Fibroblast of the aortic adventitia (primary cell): ENCODE data around the gene HECW1. TPM values are rescaled to one million over a fixed set of nuclear protein-coding genes. Genes with fewer than 3 reads are reported as not detected.
A peak's percentile ranks its signal among the peaks of the same experiment; 100 is the strongest.

ENCODE experiments used
- DNase-seq: peaks from one replicate; pipeline ENCODE4 v3.0.0-alpha.2; 2010; ENCODE audit warnings: low read depth
- H3K4me3 ChIP-seq: 2 replicates; pipeline ENCODE4 v1.5.1; 2011; ENCODE audit warnings: low read depth, mild to moderate bottlenecking, control low read depth, low read length, moderate library complexity
- total RNA-seq: library from RNA; depleted of rRNA; stranded (reverse); fragments of >200 nt; gene quantifications from 2 replicates; pipeline ENCODE4 v1.2.3, GENCODE V29; 2012; ENCODE audit warnings: low replicate concordance
- TF ChIP-seq, protein P1 (sequence below): IDR thresholded peaks from 2 replicates; pipeline ENCODE4 v1.5.1; 2011; ENCODE audit warnings: mild to moderate bottlenecking, low read length, control low read depth, inconsistent platforms; ENCODE audit not compliant: insufficient read depth

Gene HECW1
- total RNA-seq, 1 donor = 3.6 TPM

DNA sequence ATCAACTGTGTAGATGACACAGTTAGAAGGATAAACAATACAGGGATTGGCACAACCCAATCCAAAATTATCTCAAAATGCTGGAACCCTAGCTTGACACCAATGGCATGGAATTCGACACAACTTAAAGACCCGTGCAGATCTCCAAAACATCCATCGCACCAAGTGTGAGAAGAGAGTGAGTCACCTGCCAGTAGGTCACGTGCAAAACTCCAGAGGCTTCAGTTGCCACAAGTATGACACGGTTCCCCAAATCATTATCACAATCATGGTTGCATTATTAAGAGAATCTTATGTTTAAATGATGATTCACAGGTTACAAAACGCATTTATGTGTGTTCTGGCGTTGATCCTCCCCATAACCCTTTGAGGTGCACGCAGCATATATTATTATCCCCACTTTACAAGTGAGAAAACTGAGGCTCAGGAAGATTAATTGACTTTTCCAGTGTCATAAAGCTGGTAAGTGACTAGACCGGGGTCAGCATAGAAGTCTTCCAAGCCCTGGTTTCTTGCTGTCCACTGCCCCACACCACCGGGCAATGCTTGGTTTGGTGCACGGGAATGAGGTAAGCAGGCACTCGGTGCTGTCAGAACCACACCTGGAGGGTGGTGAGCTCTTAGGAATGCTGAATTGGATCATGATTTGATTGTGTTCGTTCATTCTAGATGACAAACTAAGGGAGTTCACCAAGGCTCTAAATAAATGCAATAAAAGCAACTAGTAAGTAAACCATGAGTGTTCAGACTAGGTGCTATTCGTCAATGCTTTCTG is 446.9 kb downstream of the HECW1 start:
- TF ChIP-seq, protein P1, sequence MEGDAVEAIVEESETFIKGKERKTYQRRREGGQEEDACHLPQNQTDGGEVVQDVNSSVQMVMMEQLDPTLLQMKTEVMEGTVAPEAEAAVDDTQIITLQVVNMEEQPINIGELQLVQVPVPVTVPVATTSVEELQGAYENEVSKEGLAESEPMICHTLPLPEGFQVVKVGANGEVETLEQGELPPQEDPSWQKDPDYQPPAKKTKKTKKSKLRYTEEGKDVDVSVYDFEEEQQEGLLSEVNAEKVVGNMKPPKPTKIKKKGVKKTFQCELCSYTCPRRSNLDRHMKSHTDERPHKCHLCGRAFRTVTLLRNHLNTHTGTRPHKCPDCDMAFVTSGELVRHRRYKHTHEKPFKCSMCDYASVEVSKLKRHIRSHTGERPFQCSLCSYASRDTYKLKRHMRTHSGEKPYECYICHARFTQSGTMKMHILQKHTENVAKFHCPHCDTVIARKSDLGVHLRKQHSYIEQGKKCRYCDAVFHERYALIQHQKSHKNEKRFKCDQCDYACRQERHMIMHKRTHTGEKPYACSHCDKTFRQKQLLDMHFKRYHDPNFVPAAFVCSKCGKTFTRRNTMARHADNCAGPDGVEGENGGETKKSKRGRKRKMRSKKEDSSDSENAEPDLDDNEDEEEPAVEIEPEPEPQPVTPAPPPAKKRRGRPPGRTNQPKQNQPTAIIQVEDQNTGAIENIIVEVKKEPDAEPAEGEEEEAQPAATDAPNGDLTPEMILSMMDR = no peak
- no peak for DNase-seq
- no peak overlapping the region for H3K4me3 ChIP-seq

DNA sequence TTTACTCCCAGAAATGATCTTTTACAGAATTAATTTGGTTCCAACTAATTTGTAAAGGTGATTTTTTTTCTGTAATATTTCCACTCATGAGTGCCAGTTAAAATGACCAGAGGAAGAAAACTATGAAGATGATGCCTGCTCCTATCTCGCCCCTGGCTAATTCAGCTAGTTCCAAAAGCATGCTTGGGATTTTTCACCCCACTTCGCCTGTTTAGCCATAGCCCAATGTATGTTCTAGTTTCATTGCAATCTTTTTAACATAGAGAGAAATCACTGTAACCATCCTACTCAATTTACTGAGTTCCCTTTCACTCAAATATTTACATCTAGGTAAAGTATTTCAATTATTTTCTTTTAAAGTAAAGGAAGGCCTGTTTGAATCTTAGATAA is 447.5 kb downstream of the HECW1 start:
- DNase-seq = no peak
- H3K4me3 ChIP-seq = no peak overlapping the region
- TF ChIP-seq, protein P1 = no peak

DNA sequence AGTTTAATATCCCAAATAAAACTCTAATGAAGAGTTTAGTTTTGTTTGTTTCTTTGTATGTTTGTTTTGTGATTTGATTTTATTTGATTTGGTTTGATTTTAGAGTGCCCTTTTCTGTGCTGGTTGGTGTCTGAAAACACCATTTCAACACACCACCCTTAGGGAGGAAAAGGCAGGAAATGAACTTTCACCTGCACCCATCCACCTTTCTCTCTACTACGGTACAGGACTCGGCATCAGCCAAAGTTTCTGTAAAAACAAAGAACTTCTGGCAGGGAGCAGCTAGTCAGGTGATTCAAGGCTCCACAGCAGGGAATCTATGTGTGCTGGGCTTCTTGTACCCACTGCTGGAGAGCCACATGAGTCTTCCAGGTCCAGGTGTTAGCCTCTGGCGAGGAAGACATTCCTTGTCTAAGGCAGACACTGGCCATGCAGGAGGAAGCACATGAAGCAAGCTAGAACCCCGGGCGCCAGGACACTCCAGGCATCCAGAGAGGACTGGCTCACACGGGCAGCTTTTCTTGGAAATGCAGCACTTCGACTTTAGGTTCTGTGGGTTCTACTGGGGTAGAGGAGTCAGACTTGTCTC is 448.4 kb downstream of the HECW1 start:
- DNase-seq = no peak
- no peak overlapping the region for H3K4me3 ChIP-seq
- TF ChIP-seq, protein P1 = no peak

DNA sequence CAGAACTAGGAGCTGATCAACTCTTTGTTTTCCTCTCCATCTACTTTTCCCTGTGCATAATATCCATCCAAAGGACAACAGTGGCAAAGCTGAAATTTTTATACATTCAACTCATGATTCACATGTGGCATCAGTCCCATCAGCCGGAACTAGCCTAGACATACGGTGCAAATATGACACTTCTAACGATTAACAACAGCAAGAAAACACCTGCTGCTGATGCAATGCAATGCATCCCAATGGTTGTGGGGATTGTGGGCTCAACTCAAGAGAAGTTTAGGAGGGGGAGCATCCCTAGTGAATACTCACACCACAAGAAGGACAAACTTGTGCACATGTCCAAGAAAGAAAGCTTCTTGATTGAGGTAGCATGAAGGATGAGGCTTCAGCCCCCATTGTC is 449.9 kb downstream of the HECW1 start:
- TF ChIP-seq, protein P1 = no peak
- no peak for DNase-seq
- no peak overlapping the region for H3K4me3 ChIP-seq

DNA sequence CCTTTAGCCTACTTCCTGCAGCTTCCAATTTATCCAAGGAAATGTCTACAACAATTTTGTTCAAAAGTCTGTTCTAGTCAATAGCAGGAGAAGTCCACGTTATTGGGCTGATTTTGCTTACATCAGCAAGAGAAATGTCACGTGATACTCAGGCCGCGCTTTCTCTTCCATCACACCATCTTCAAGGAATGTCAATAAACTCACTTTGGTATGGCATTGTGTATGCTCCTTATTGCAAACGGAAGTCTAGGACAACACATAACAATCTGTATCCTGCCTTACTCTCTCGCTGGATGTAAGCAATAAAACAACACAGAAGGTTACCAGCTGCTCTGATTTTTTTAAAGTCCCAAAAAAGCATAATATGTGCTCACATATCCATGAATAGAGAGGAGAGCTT is 453.3 kb downstream of the HECW1 start:
- no peak overlapping the region for H3K4me3 ChIP-seq
- TF ChIP-seq, protein P1 = no peak
- DNase-seq = no peak

DNA sequence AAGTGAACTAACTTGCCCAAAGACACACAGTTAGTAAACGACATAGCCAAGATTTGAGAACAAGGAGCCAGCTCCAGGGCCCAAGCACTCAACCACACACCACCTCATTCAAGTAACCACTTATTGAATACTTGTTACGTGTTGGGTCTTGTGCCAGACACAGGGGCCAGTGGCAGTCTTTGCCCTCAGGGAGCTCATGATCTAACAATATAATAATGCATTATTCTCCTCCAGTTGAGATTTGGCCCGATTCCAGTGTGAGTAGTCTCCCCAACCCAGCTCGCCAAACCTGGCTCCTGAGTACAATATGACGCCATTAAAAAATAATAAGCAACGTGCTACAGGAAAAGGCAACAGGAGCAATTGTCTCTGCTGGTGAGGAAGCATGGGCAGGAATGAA is 456.1 kb downstream of the HECW1 start:
- peak; percentile 40 for DNase-seq
- H3K4me3 ChIP-seq = no peak overlapping the region
- TF ChIP-seq, protein P1 = no peak
